HCT116 (cell line): Measurements from ENCODE around the gene CCDC69. TPM values are rescaled to one million over a fixed set of nuclear protein-coding genes. Genes with fewer than 3 reads are reported as not detected.

Experiments
- ATAC-seq: fragments of 200-7000 bp; cut with Tn5 transposase; 2 replicates; pipeline ENCODE4 v1.9.1; 2020; ENCODE audit warnings: mild to moderate bottlenecking, moderate library complexity
- BruUV-seq: library from RNA; stranded (reverse); fragments of 400-500 nt; replicated peaks from 2 replicates; lab custom pipeline; 2021; lab: Mats Ljungman, UMichigan
- CTCF ChIA-PET: fragments of 300-600 bp; sonication (Branson Sonifier 250); formaldehyde crosslinking; loops from one replicate; lab custom pipeline; 2021; ENCODE audit warnings: antibody characterized with exemption; lab: Charles Lee
- POLR2A ChIA-PET: fragments of 300-600, 350-600 bp; sonication (Branson Sonifier 250); formaldehyde crosslinking; loops from one replicate; lab custom pipeline; 2021; ENCODE audit warnings: antibody characterized with exemption; lab: Charles Lee
- RAD21 ChIA-PET, 2 experiments: fragments of 300-600 bp; sonication (Branson Sonifier 250); formaldehyde crosslinking; loops; one replicate each; lab custom pipeline; 2023; ENCODE audit warnings: low total read pairs in 2 of 2; ENCODE audit not compliant: uncharacterized antibody in 2 of 2, unreplicated experiment in 2 of 2, low non-redundant PET in 1 of 2; lab: Charles Lee
- DNase-seq: peaks from one replicate; pipeline ENCODE4 v3.0.0-alpha.2; 2010; ENCODE audit warnings: low read depth, low spot score
- H2AFZ ChIP-seq: fragments of 200-600 bp; shearing (Covaris generic), sonication (generic); 2 replicates; pipeline ENCODE4 v1.6.1; 2017; ENCODE audit warnings: low read depth, mixed run types, mixed read lengths, antibody characterized with exemption, low read length; ENCODE audit not compliant: poor library complexity, severe bottlenecking
- H3K27ac ChIP-seq: 2 replicates; pipeline ENCODE4 v1.5.1; 2012; ENCODE audit warnings: low read depth, low read length
- H3K27me3 ChIP-seq: fragments of 200-600 bp; sonication (generic); 2 replicates; pipeline ENCODE4 v1.6.1; 2016; ENCODE audit warnings: mixed run types, low read length, mixed read lengths; ENCODE audit not compliant: insufficient read depth
- H3K36me3 ChIP-seq, 2 experiments: fragments of 200-500 bp in 1 of 2; fragments of 200-600 bp in 1 of 2; sonication (Bioruptor generic) in 1 of 2; sonication (generic) in 1 of 2; 2 replicates each; pipeline versions ENCODE4 v1.5.1 to v1.6.1; 2014 to 2016; ENCODE audit warnings: low read length in 2 of 2, inconsistent platforms in 1 of 2, mixed read lengths in 1 of 2, mixed run types in 1 of 2; ENCODE audit not compliant: insufficient read depth in 2 of 2, control insufficient read depth in 1 of 2
- H3K4me1 ChIP-seq, 2 experiments: fragments of 200-600 bp in 1 of 2; sonication (generic) in 1 of 2; 2 replicates each; pipeline versions ENCODE4 v1.5.1 to v1.6.1; 2012 to 2017; ENCODE audit warnings: low read length in 2 of 2, inconsistent platforms in 1 of 2, mild to moderate bottlenecking in 1 of 2, mixed read lengths in 1 of 2, mixed run types in 1 of 2, moderate library complexity in 1 of 2; ENCODE audit not compliant: insufficient read depth in 2 of 2, control insufficient read depth in 1 of 2
- H3K4me2 ChIP-seq: fragments of 200-600 bp; sonication (generic); 2 replicates; pipeline ENCODE4 v1.6.1; 2017; ENCODE audit warnings: mixed run types, low read length, mixed read lengths
- H3K4me3 ChIP-seq, 2 experiments: fragments of 200-600 bp in 1 of 2; sonication (generic) in 1 of 2; replicated peaks in 1 of 2; 2 replicates each; pipeline ENCODE4 v1.5.1; 2011 to 2016; ENCODE audit warnings: low read length in 2 of 2, control low read depth in 1 of 2, low read depth in 1 of 2, mild to moderate bottlenecking in 1 of 2, mixed read lengths in 1 of 2, mixed run types in 1 of 2
- H3K79me2 ChIP-seq: fragments of 200-600 bp; sonication (generic); 2 replicates; pipeline ENCODE4 v1.6.1; 2017; ENCODE audit warnings: mild to moderate bottlenecking, mixed run types, low read length, moderate library complexity, mixed read lengths; ENCODE audit not compliant: insufficient read depth
- H3K9ac ChIP-seq: fragments of 200-600 bp; sonication (generic); 2 replicates; pipeline ENCODE4 v1.6.1; 2016; ENCODE audit warnings: low read length, mixed read lengths
- H3K9me2 ChIP-seq: fragments of 200-600 bp; sonication (generic), shearing (Covaris generic); 2 replicates; pipeline ENCODE4 v1.6.1; 2017; ENCODE audit warnings: mixed run types, mild to moderate bottlenecking, moderate library complexity; ENCODE audit not compliant: insufficient read depth
- H3K9me3 ChIP-seq, 2 experiments: fragments of 200-500 bp in 1 of 2; fragments of 200-600 bp in 1 of 2; sonication (Bioruptor generic) in 1 of 2; sonication (generic) in 1 of 2; 2 replicates each; pipeline ENCODE4 v1.6.1; 2014 to 2017; ENCODE audit warnings: low read length in 2 of 2, mixed read lengths in 2 of 2, inconsistent platforms in 1 of 2, low read depth in 1 of 2, mild to moderate bottlenecking in 1 of 2, mixed run types in 1 of 2, moderate library complexity in 1 of 2; ENCODE audit not compliant: control insufficient read depth in 1 of 2, insufficient read depth in 1 of 2
- H4K20me1 ChIP-seq: fragments of 200-600 bp; sonication (generic), shearing (Covaris generic); 2 replicates; pipeline ENCODE4 v1.6.1; 2017; ENCODE audit warnings: mixed run types, mild to moderate bottlenecking, moderate library complexity; ENCODE audit not compliant: insufficient read depth
- CTCF ChIP-seq, 3 experiments: fragments of 200-600 bp in 1 of 3; sonication (generic) in 1 of 3; IDR thresholded peaks in 2 of 3; conservative IDR thresholded peaks in 1 of 3; 2 replicates each; pipeline ENCODE4 v1.5.1; 2012 to 2017; ENCODE audit warnings: low read depth in 2 of 3, low read length in 2 of 3, antibody characterized with exemption in 1 of 3, borderline replicate concordance in 1 of 3, control low read depth in 1 of 3, mild to moderate bottlenecking in 1 of 3, mixed read lengths in 1 of 3, mixed run types in 1 of 3, moderate library complexity in 1 of 3; ENCODE audit not compliant: insufficient read depth in 1 of 3
- RAD21 ChIP-seq: IDR thresholded peaks from 2 replicates; pipeline ENCODE4 v1.6.1; 2012; ENCODE audit warnings: low read depth, mild to moderate bottlenecking
- ZFX ChIP-seq: fragments of 450-650 bp; IDR thresholded peaks from 2 replicates; pipeline ENCODE4 v1.6.1; 2017
- ZNF274 ChIP-seq: fragments of 200-500 bp; sonication (Bioruptor generic); IDR thresholded peaks from 2 replicates; pipeline ENCODE4 v1.6.1; 2014; ENCODE audit warnings: mild to moderate bottlenecking, low read depth, low read length, inconsistent platforms
- intact Hi-C: fragments of 100-400 bp; cut with micrococcal nuclease; formaldehyde crosslinking; loops from 2 replicates; pipeline ENCODE4 v1.10.0; 2022
- total RNA-seq: library from RNA; stranded (reverse); gene quantifications from one replicate; pipeline ENCODE4 v1.2.1, GENCODE V29; 2021; ENCODE audit not compliant: unreplicated experiment

The CCDC69 gene
- total RNA-seq, 1 experiment from 2014 or later: 4.3 TPM

DNA sequence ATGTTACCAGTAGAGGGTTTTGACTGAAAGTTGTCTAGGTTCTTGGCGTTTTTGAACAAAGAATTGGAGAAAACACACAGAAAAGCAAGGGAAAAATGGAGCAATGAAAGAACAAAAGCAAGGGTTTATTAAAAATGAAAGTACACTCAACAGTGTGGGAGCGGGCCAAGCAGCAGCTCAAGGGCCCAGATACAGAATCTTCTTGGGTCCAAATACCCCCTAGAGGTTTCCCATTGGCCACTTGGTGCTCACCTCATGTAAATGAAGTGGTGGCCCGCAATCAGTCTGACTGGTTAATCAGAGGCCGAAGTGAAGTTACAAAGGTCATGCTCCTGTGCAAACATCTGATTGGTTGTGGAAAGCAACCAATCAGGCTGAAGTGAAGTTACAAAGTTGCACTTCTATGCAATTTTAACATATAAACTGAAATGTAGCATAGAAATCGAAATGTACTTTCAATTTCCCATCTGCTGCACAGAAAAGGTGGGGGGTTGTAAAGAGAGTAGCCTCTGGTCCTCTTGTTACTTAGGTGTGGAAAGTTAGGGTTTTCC, 27.2 kb upstream of the CCDC69 start:
- no peaks in the 10 kb centered on the region for H3K9me3 ChIP-seq
- no peaks in the 10 kb centered on the region for H4K20me1 ChIP-seq
- no peak for DNase-seq
- TF ChIP-seq ZFX (0 out of 2 replicates have a peak, but pooled peaks have one; percentile 0), CTCF (IDR thresholded peaks at IDR 0.05 in 2 of 3, conservative IDR thresholded peaks at IDR 0.05 in 1 of 3; ENCODE audit: borderline replicate concordance in 1 of 3, insufficient read depth in 1 of 3, low read depth in 2 of 3, low read length in 2 of 3) (no peak)
- TF ChIP-seq, all 23 proteins: peak for 1
- RAD21 ChIA-PET: no interaction called here
- H2AFZ ChIP-seq: peak overlapping the region; percentile 79
- no peaks in the 10 kb centered on the region for H3K79me2 ChIP-seq
- BruUV-seq: no TSS peak
- no peak overlapping the region for H3K27ac ChIP-seq
- no peak overlapping the region for H3K4me3 ChIP-seq
- H3K36me3 ChIP-seq: no peaks in the 10 kb centered on the region
- CTCF ChIA-PET: interaction anchor here (1.5 kb wide), 1 partner anchor 9 kb away, joined by 3 read pairs; no protein-coding TSS in a partner anchor
- POLR2A ChIA-PET: interaction anchor here (2.7 kb wide), 1 partner anchor 520 kb away, joined by 9 read pairs; the partner anchor contains the start of gene G3BP1
- no peaks in the 10 kb centered on the region for H3K27me3 ChIP-seq
- H3K9ac ChIP-seq: no peak overlapping the region
- H3K4me2 ChIP-seq: no peak overlapping the region
- no peaks in the 10 kb centered on the region for H3K9me2 ChIP-seq
- intact Hi-C loops: loop anchor here (10.0 kb wide), 1 partner anchor 494 kb away; no protein-coding TSS in a partner anchor
- H3K4me1 ChIP-seq: peaks cover 3 to 21% of the 10 kb centered on the region in 2 experiments; a peak in 3 of 4 replicates
- no peak for ATAC-seq

DNA sequence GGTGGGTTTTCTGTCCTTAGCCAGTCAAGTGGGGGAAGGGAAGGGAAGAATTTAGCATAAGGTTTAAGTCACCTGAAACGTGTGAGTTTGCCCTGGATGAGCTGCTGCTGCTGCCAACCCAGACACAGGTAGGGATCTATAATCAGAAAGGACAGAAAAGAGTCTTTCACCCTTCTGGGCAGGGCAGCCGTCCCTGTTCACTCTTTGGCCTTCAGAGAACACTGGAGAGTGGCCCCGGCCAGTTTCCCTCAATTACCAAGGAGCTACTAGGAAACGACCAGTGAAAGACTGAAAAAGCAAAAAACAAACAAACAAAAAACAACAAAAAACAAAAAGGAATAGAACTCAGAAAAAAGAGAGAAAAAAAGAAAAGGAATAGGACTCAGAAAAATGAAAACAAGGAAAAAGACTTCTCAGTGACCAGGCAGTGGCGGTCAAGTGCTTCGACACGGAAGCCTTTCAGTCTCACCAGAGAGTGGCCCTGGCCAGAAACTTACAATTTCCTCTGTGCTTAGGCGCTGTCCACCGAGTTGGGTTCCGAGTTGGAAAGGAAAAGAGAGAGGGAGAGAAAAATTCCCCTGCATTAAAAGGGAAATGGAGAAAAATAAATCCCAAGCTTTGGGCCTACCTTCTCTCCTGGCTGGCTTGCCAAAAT, 26.6 kb upstream of the CCDC69 start:
- Histone ChIP-seq H3K36me3 (no peaks in the 10 kb centered on the region), H3K27ac (no peak overlapping the region), H3K9me3 (no peaks in the 10 kb centered on the region), H3K4me1 (peaks cover 3 to 21% of the 10 kb centered on the region in 2 experiments; a peak in 3 of 4 replicates), H3K4me2 (no peak overlapping the region), H3K9me2 (no peaks in the 10 kb centered on the region), H3K27me3 (no peaks in the 10 kb centered on the region), H4K20me1 (no peaks in the 10 kb centered on the region), H2AFZ (no peak overlapping the region), H3K9ac (no peak overlapping the region), H3K79me2 (no peaks in the 10 kb centered on the region), H3K4me3 (no peak overlapping the region)
- TF ChIP-seq ZFX (0 out of 2 replicates have a peak, but pooled peaks have one; percentile 16), ZNF274 (no peak), RAD21 (0 out of 2 replicates have a peak, but pooled peaks have one; percentile 18)
- no peak for DNase-seq
- ChIA-PET POLR2A (no interaction called here), RAD21 (no interaction called here), CTCF (interaction anchor here (1.5 kb wide), 1 partner anchor 9 kb away, joined by 3 read pairs; no protein-coding TSS in a partner anchor)
- intact Hi-C loops: loop anchor here (10.0 kb wide), 1 partner anchor 494 kb away; no protein-coding TSS in a partner anchor
- ATAC-seq: no peak
- BruUV-seq: no TSS peak
